Epithelial cell of esophagus (primary cell): ENCODE data around the gene ERCC3.

Experiments
- DNase-seq: peaks from one replicate; pipeline ENCODE4 v3.0.0; 2010; ENCODE audit warnings: low read depth
- H3K4me3 ChIP-seq: 2 replicates; pipeline ENCODE4 v1.5.1; 2011; ENCODE audit warnings: mild to moderate bottlenecking, low read length, control low read depth
- TF ChIP-seq, protein P1 (sequence below): IDR thresholded peaks from 2 replicates; pipeline ENCODE4 v1.5.1; 2011; ENCODE audit warnings: low read depth, mild to moderate bottlenecking, low read length, control low read depth, inconsistent platforms; ENCODE audit not compliant: insufficient read depth; ENCODE audit errors: missing control alignments

ERCC3 gene

DNA sequence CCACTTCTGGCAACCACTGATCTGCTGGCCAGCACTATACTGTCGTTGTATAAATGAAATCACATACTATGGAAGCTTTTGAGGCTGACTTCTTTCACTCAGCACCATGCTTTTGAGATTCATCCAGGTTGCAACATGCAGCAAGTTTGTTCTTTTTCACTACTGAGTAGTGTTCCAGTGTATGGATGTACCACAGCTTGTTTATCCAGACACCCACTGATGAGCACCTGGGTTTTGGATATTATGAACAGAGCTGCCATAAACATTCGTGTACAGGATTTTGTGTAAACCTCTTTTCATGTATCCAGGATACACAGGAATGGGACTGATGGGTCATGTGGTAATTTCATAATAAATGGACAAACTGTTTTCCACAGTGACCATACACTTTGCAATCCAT is 10.7 kb downstream of the ERCC3 start:
- DNase-seq, result no peak
- TF ChIP-seq, protein P1, sequence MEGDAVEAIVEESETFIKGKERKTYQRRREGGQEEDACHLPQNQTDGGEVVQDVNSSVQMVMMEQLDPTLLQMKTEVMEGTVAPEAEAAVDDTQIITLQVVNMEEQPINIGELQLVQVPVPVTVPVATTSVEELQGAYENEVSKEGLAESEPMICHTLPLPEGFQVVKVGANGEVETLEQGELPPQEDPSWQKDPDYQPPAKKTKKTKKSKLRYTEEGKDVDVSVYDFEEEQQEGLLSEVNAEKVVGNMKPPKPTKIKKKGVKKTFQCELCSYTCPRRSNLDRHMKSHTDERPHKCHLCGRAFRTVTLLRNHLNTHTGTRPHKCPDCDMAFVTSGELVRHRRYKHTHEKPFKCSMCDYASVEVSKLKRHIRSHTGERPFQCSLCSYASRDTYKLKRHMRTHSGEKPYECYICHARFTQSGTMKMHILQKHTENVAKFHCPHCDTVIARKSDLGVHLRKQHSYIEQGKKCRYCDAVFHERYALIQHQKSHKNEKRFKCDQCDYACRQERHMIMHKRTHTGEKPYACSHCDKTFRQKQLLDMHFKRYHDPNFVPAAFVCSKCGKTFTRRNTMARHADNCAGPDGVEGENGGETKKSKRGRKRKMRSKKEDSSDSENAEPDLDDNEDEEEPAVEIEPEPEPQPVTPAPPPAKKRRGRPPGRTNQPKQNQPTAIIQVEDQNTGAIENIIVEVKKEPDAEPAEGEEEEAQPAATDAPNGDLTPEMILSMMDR, result no peak
- no peak overlapping the region for H3K4me3 ChIP-seq

DNA sequence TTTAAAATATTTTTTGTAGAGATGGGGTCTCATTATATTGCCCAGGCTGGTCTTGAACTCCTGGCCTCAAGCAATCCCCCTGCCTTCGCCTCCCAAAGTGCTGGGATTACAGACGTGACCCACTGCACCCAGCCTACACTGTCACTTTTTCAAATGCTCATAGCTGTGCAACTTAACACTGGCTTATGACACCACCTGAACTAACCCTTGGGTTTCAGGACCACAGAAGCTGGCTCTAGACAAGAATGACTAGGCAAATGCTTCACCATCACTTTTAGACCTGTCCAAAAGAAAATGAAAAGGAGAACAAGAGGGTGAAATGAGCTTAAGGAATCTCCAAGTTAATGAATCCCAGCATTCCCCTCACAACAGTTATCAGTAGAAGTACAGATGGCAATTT is 13.3 kb downstream of the ERCC3 start:
- no peak overlapping the region for H3K4me3 ChIP-seq
- TF ChIP-seq, protein P1, result no peak
- no peak for DNase-seq

DNA sequence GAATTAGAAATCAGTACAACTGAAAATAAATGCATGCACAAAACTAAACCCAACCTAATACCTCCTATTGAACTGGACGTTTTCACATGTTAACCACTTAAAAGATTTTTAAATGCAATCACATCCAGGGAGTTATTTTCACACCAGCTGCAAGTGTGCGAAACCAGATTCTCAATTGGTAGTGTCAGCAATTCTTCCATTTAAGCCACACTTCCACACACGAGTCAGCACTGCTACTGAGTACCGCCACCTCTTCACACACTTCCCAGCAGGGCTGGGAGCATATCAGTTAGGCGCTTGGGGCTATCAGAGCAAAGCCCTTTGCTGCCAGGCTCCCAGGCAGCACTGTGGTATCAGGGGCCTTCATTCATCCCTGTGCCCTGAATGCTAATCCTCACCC is 14.2 kb downstream of the ERCC3 start:
- TF ChIP-seq, protein P1, result no peak
- H3K4me3 ChIP-seq, result no peak overlapping the region
- DNase-seq, result no peak

DNA sequence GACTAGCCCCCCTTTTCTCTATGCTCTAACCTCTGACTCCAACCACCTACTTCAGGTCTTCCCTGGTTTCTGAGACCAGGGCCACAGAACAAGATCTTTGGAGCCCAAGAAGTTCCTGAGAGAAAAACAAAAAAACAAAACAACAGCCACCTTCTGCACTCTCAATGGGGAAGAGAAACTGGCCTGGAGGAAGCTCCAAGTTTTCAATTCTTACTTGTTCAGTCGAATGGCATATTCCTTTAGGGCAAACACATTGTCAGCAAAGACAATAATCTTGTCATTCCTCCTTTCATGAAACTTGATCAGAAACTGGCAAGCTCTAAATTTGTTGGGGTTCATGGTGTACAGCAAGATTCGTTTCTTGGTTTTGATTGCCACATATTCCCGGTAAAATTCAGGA is 15.0 kb downstream of the ERCC3 start:
- TF ChIP-seq, protein P1, result no peak
- no peak overlapping the region for H3K4me3 ChIP-seq
- no peak for DNase-seq

DNA sequence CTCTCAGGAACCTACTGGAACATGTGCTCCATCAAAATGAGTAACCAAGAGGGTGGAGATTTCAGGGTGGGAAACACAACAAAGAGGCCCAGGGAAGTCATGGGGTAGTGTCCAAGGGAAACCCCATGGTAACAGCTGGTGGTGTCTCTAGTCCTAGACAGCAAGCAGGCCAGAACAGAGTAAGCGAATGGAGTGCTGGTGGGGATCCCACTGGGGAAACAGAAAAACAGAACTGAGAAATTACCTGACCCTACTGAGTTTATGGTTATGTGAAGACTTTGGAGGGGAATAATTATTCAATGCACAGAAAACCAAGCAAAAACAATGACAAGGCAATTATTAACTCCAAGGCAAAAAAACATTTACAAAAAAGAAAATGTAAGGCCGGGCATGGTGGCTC is 16.9 kb downstream of the ERCC3 start:
- TF ChIP-seq, protein P1, result no peak
- no peak overlapping the region for H3K4me3 ChIP-seq
- DNase-seq, result no peak

DNA sequence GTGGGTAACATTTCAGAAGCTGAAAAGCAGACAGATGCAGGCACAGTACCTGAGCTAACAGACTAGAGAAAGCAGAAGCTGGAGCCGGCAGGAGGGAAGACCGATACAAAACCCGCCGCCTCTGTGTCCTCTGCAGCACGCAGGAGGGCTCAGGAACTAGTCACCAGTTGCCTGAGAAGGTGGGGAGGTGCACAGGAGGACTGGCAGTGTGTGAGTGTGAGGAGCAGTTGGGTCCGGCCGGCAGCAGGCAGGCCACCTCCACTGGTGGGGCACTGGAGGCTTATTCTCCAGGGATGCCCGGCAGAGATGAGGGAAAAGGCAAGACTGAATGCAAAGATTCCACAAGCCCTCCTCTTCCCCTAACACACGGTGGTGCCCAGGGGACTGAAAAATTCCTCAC is 18.2 kb downstream of the ERCC3 start:
- DNase-seq, result no peak
- H3K4me3 ChIP-seq, result no peak overlapping the region
- TF ChIP-seq, protein P1, result no peak

DNA sequence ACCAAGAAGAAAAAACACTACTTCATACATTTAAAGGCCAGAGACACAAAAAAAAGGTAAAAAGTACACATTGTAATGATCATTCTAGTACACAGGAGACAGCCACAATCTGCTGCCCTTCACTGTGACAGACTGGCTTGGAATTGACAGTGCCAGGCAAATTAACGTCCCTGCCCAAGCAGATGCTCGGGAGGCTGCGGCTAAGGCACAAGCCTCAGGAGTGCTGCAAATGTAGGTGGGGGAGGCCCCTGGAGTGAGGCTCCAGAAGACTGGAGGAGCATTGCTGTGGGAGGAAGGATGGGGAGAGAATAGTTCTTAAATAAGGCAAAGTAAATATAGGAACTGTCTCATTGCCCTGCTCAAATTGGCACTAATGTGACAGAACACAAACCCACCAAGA is 18.6 kb downstream of the ERCC3 start:
- no peak overlapping the region for H3K4me3 ChIP-seq
- TF ChIP-seq, protein P1, result no peak
- DNase-seq, result no peak
